IMR-90 (cell line): Measurements from ENCODE around the gene C9orf57. TPM values are rescaled to one million over a fixed set of nuclear protein-coding genes. Genes with fewer than 3 reads are reported as not detected.

Experiments used
- ATAC-seq: fragments of 200-7000 bp; cut with Tn5 transposase; 2 replicates; pipeline ENCODE4 v1.9.1; 2020; ENCODE audit warnings: low read depth, mild to moderate bottlenecking, moderate library complexity
- BruUV-seq: library from RNA; stranded (reverse); fragments of 400-500 nt; replicated peaks from 2 replicates; lab custom pipeline; 2021; lab: Mats Ljungman, UMichigan
- CTCF ChIA-PET: fragments of 300-600 bp; formaldehyde crosslinking; extraction: SDS; loops from one replicate; lab custom pipeline; 2021; ENCODE audit warnings: antibody characterized with exemption; lab: Yijun Ruan, JAX
- POLR2A ChIA-PET: fragments of 300-600 bp; sonication (Branson Sonifier 250); formaldehyde crosslinking; loops from one replicate; lab custom pipeline; 2022; ENCODE audit warnings: antibody characterized with exemption; ENCODE audit not compliant: unreplicated experiment; lab: Charles Lee
- DNase-seq: peaks from one replicate; pipeline ENCODE4 v3.0.0; 2013
- H2AFZ ChIP-seq: replicated peaks from 2 replicates; pipeline ENCODE3; 2013; ENCODE audit warnings: low read length, mild to moderate bottlenecking; ENCODE audit not compliant: poor library complexity
- H2AK5ac ChIP-seq: 2 replicates; pipeline ENCODE4 v1.6.1; 2013; ENCODE audit warnings: low read depth, low read length, inconsistent platforms
- H2AK9ac ChIP-seq: replicated peaks from 2 replicates; pipeline ENCODE3; 2013; ENCODE audit warnings: mild to moderate bottlenecking, low read depth, low read length, moderate library complexity; ENCODE audit not compliant: poor library complexity
- H2BK120ac ChIP-seq: 2 replicates; pipeline ENCODE4 v1.6.1; 2013; ENCODE audit warnings: low read depth, low read length, inconsistent platforms
- H2BK15ac ChIP-seq: 3 replicates; pipeline ENCODE4 v1.6.1; 2013; ENCODE audit warnings: low read depth, low read length, inconsistent platforms
- H2BK20ac ChIP-seq: 2 replicates; pipeline ENCODE4 v1.6.1; 2013; ENCODE audit warnings: low read depth, mild to moderate bottlenecking, inconsistent platforms, low read length, moderate library complexity
- H2BK5ac ChIP-seq: 2 replicates; pipeline ENCODE4 v1.6.1; 2013; ENCODE audit warnings: mild to moderate bottlenecking, low read depth, low read length, inconsistent platforms; ENCODE audit not compliant: poor library complexity, severe bottlenecking
- H3K14ac ChIP-seq: replicated peaks from 2 replicates; pipeline ENCODE4 v1.6.1; 2013; ENCODE audit warnings: low read depth, low read length, inconsistent platforms
- H3K18ac ChIP-seq: 2 replicates; pipeline ENCODE4 v1.6.1; 2013; ENCODE audit warnings: low read depth, low read length, control low read depth
- H3K23ac ChIP-seq: 2 replicates; pipeline ENCODE4 v1.6.1; 2013; ENCODE audit warnings: low read depth, low read length, inconsistent platforms
- H3K27ac ChIP-seq: 2 replicates; pipeline ENCODE4 v1.5.1; 2013; ENCODE audit warnings: mild to moderate bottlenecking, control low read depth, low read length; ENCODE audit not compliant: insufficient read depth
- H3K27me3 ChIP-seq: 2 replicates; pipeline ENCODE4 v1.6.1; 2013; ENCODE audit warnings: low read length; ENCODE audit not compliant: control insufficient read depth, insufficient read depth
- H3K36me3 ChIP-seq: 2 replicates; pipeline ENCODE4 v1.6.1; 2013; ENCODE audit warnings: low read length, mixed read lengths; ENCODE audit not compliant: control insufficient read depth, insufficient read depth
- H3K4ac ChIP-seq: 2 replicates; pipeline ENCODE4 v1.6.1; 2013; ENCODE audit warnings: low read depth, low read length, inconsistent platforms
- H3K4me1 ChIP-seq: 2 replicates; pipeline ENCODE4 v1.6.1; 2013; ENCODE audit warnings: low read length, mixed read lengths; ENCODE audit not compliant: control insufficient read depth, insufficient read depth
- H3K4me2 ChIP-seq: 2 replicates; pipeline ENCODE4 v1.6.1; 2013; ENCODE audit warnings: low read depth, mild to moderate bottlenecking, control low read depth, low read length, moderate library complexity
- H3K4me3 ChIP-seq: 2 replicates; pipeline ENCODE4 v1.5.1; 2013; ENCODE audit warnings: low read depth, mild to moderate bottlenecking, control low read depth, low read length, moderate library complexity; ENCODE audit not compliant: insufficient read depth
- H3K56ac ChIP-seq: 2 replicates; pipeline ENCODE4 v1.6.1; 2013; ENCODE audit warnings: low read length, inconsistent platforms; ENCODE audit not compliant: insufficient read depth; ENCODE audit errors: extremely low read depth
- H3K79me1 ChIP-seq, 2 experiments: 2 replicates each; pipeline ENCODE4 v1.6.1; 2013; ENCODE audit warnings: low read length in 2 of 2, inconsistent platforms in 1 of 2, low read depth in 1 of 2
- H3K9ac ChIP-seq: 2 replicates; pipeline ENCODE4 v1.6.1; 2013; ENCODE audit warnings: low read depth, low read length, control low read depth
- H3K9me1 ChIP-seq: 2 replicates; pipeline ENCODE4 v1.6.1; 2013; ENCODE audit warnings: low read length, inconsistent platforms; ENCODE audit not compliant: insufficient read depth
- H3K9me3 ChIP-seq: 2 replicates; pipeline ENCODE4 v1.6.1; 2013; ENCODE audit warnings: low read length; ENCODE audit not compliant: control insufficient read depth, insufficient read depth
- H4K20me1 ChIP-seq: 2 replicates; pipeline ENCODE4 v1.6.1; 2013; ENCODE audit warnings: low read length, inconsistent platforms; ENCODE audit not compliant: insufficient read depth
- H4K5ac ChIP-seq: 2 replicates; pipeline ENCODE4 v1.6.1; 2013; ENCODE audit warnings: mild to moderate bottlenecking, low read depth, low read length, control low read depth
- H4K8ac ChIP-seq, 2 experiments: 2 replicates each; pipeline ENCODE4 v1.6.1; 2013; ENCODE audit warnings: low read depth in 2 of 2, low read length in 2 of 2, control low read depth in 1 of 2, inconsistent platforms in 1 of 2
- H4K91ac ChIP-seq: 2 replicates; pipeline ENCODE4 v1.6.1; 2013; ENCODE audit warnings: low read depth, low read length, inconsistent platforms; ENCODE audit not compliant: insufficient read depth
- CTCF ChIP-seq: conservative IDR thresholded peaks from 2 replicates; pipeline ENCODE4 v1.5.1; 2012; ENCODE audit warnings: mild to moderate bottlenecking, low read depth, low read length, improper control_type of control experiment
- ELK1 ChIP-seq: fragments of 150-350 bp; IDR thresholded peaks from 2 replicates; pipeline ENCODE4 v1.6.1; 2016; ENCODE audit warnings: low read depth, mild to moderate bottlenecking, low read length, moderate library complexity, borderline replicate concordance
- MAFK ChIP-seq: IDR thresholded peaks from 2 replicates; pipeline ENCODE4 v1.6.1; 2012; ENCODE audit warnings: low read depth, low read length, improper control_type of control experiment
- MAZ ChIP-seq: IDR thresholded peaks from 2 replicates; pipeline ENCODE4 v1.6.1; 2012; ENCODE audit warnings: low read depth, mild to moderate bottlenecking, low read length, improper control_type of control experiment, moderate library complexity, borderline replicate concordance
- MXI1 ChIP-seq: IDR thresholded peaks from 2 replicates; pipeline ENCODE4 v1.6.1; 2012; ENCODE audit warnings: low read depth, mild to moderate bottlenecking, low read length, moderate library complexity, borderline replicate concordance
- POLR2A ChIP-seq: IDR thresholded peaks from 2 replicates; pipeline ENCODE4 v1.6.1; 2012; ENCODE audit warnings: mild to moderate bottlenecking, low read depth, low read length
- RAD21 ChIP-seq: IDR thresholded peaks from 2 replicates; pipeline ENCODE4 v1.6.1; 2012; ENCODE audit warnings: low read length, improper control_type of control experiment
- RCOR1 ChIP-seq: IDR thresholded peaks from 2 replicates; pipeline ENCODE4 v1.6.1; 2012; ENCODE audit warnings: mild to moderate bottlenecking, low read length, improper control_type of control experiment; ENCODE audit not compliant: insufficient replicate concordance
- whole genome bisulfite sequencing, 2 experiments: methylation state at CpG; one replicate each; pipeline versions ENCODE4 v1.1.5 to v1.1.7; 2013; ENCODE audit warnings: missing lambda C conversion rate in 2 of 2; ENCODE audit not compliant: insufficient read length in 1 of 2; ENCODE audit errors: extremely low coverage in 2 of 2; 5-methylcytosine and 5-hydroxymethylcytosine counted together
- dilution Hi-C: fragments of 300-500 bp; cut with HindIII; formaldehyde crosslinking; loops from one replicate; pipeline ENCODE4 v1.14.3; 2018; ENCODE audit warnings: low sequenced_read_pairs; ENCODE audit not compliant: unreplicated experiment
- in situ Hi-C: fragments of 300-500 bp; cut with MboI; formaldehyde crosslinking; loops from 3 replicates; pipeline ENCODE4 v1.14.3; 2019; ENCODE audit warnings: low sequenced_read_pairs, inconsistent platforms, mixed read lengths
- intact Hi-C: fragments of 100-400 bp; cut with micrococcal nuclease; formaldehyde crosslinking; loops from 2 replicates; pipeline ENCODE4 v1.10.0; 2022
- polyA plus RNA-seq, 3 experiments: library from polyadenylated mRNA; depleted of rRNA; stranded (reverse); fragments of >200 nt; gene quantifications; 2 replicates each; pipeline ENCODE4 v1.2.3, GENCODE V29; 2012; ENCODE audit warnings: low replicate concordance in 1 of 3
- total RNA-seq: library from RNA; depleted of rRNA; stranded (reverse); fragments of >200 nt; gene quantifications from 2 replicates; pipeline ENCODE4 v1.2.3, GENCODE V29; 2012

C9orf57 gene
- total and polyA plus RNA-seq, 2 of the 4 experiments (the other 2 are of a cell fraction) = not detected

- dilution Hi-C loops = no loop called here
- Histone ChIP-seq H2AFZ (no peak overlapping the region), H4K8ac (no peak overlapping the region), H3K9me3 (no peaks in the 10 kb centered on the region), H3K56ac (no peak overlapping the region), H4K91ac (no peak overlapping the region), H2BK120ac (no peak overlapping the region), H3K36me3 (no peaks in the 10 kb centered on the region), H2AK5ac (no peak overlapping the region), H4K5ac (no peak overlapping the region), H4K20me1 (no peaks in the 10 kb centered on the region), H3K4ac (no peak overlapping the region), H3K27ac (no peak overlapping the region), H3K79me1 (no peaks in the 10 kb centered on the region), H3K9ac (no peak overlapping the region), H3K4me3 (no peak overlapping the region), H3K9me1 (no peaks in the 10 kb centered on the region), H3K14ac (no peak overlapping the region), H3K4me1 (no peaks in the 10 kb centered on the region), H3K4me2 (no peak overlapping the region), H2AK9ac (no peak overlapping the region), H3K23ac (no peak overlapping the region), H3K18ac (no peak overlapping the region), H2BK15ac (no peak overlapping the region), H2BK20ac (no peak overlapping the region), H2BK5ac (no peak overlapping the region), H3K27me3 (no peaks in the 10 kb centered on the region)
- intact Hi-C loops = loop anchor here (5.0 to 10.0 kb wide), 3 partner anchors 725 to 995 kb away; no protein-coding TSS in a partner anchor
- DNase-seq (no peak), ATAC-seq (no peak)
- in situ Hi-C loops = loop anchor here (5.0 to 25.0 kb wide), 4 partner anchors 55 to 582 kb away; no protein-coding TSS in a partner anchor
- BruUV-seq = no TSS peak
- WGBS, 2 experiments = no CpG with 5 or more reads among the region's 1 CpG
- ChIA-PET POLR2A (no interaction called here), CTCF (interaction anchor here (1.2 to 1.3 kb wide), 2 partner anchors 10 to 223 kb away, joined by 4 read pairs; no protein-coding TSS in a partner anchor)
- TF ChIP-seq CTCF (no peak), POLR2A (no peak), ELK1 (no peak), MAZ (no peak), RAD21 (no peak), RCOR1 (no peak), MXI1 (no peak), MAFK (no peak)
Measured at GRCh38 chr9:72029986-72030385, 30.4 kb downstream of the C9orf57 start.
